Epithelial cell of prostate (primary cell): ENCODE measurements around the gene TBC1D16.
A peak's percentile ranks its signal among the peaks of the same experiment; 100 is the strongest.
"Not testable (repeated sequence)": the region's sequence is repeated elsewhere in the genome, so short reads cannot be mapped to it uniquely, and the experiment has no call there.

Source experiments
- DNase-seq: peaks from one replicate; pipeline ENCODE4 v3.0.0-alpha.2; 2011; ENCODE audit warnings: low read depth, low spot score
- H3K27ac ChIP-seq: fragments of 450-650 bp; 2 replicates; pipeline ENCODE4 v1.5.1; 2017; ENCODE audit warnings: mild to moderate bottlenecking

The TBC1D16 gene

DNA sequence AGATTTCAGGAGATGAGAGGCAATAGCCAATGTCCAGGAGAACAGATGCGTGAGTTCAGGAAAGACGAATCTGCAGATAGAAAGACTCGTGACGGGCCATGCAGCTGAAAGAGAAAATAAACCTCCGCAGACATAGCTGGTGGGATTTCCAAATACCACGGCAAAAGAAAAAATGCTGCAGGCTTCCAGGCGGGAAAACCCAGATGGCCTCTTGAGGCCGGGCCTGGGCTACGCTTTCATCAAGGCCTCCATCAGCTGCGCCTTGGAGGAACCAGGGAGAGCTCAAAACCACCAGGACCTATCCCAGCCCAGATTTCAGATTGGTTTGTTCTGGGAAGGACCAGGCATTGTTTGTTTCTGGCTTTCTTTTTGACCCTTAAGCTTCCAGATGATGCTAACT lies 17.4 kb upstream of the TBC1D16 start:
- H3K27ac ChIP-seq, result no peak overlapping the region
- DNase-seq, result no peak

DNA sequence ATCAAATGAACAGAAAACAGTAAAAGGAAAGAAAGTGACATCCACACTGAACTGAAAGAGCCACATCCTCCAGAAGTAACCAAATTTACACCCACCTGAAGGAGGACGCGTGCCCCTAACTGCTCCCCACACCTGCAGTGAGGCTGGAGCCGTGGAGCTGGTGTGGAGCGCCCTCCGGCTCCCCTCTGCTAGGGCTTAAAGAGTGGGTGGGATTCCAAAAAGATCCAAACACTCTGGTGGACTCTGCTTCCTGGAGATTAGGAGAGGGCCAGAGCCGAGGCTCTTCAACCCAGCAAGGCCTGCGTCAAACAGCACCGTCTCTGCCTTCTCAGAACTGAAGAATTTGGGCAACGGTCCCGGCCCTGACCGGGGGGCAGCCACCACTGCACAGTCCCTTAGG lies 16.0 kb upstream of the TBC1D16 start:
- no peak overlapping the region for H3K27ac ChIP-seq
- no peak for DNase-seq

GRCh38 chr17:80050706-80051105 lies 15.0 kb upstream of the TBC1D16 start:
- H3K27ac ChIP-seq, result no peak overlapping the region

GRCh38 chr17:80049986-80050385 lies 14.3 kb upstream of the TBC1D16 start:
- H3K27ac ChIP-seq, result no peak overlapping the region
- no peak for DNase-seq

More at GRCh38 chr17:80050706-80051105, 15.0 kb upstream of the TBC1D16 start:
- no peak for DNase-seq

- no peak overlapping the region for H3K27ac ChIP-seq
- no peak for DNase-seq
Measured at GRCh38 chr17:80047176-80047575, 11.5 kb upstream of the TBC1D16 start.

DNA sequence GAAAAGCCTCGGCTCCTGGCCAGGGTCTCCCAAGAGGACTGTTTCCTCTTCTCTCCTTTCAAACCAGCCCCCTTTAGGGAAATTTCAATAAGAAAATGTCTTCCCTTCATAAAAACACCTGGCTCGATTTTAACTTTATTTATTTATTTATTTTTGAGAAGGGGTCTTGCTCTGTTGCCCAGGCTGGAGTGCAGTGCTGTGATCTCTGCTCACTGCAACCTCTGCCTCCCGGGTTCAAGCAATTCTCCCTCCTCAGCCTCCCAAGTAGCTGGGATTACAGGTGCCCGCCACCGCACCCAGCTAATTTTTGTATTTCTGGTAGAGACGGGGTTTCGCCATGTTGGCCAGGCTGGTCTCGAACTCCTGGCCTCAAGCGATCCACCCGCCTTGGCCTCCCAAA lies 11.0 kb upstream of the TBC1D16 start:
- not testable (repeated sequence) for DNase-seq, H3K27ac ChIP-seq

DNA sequence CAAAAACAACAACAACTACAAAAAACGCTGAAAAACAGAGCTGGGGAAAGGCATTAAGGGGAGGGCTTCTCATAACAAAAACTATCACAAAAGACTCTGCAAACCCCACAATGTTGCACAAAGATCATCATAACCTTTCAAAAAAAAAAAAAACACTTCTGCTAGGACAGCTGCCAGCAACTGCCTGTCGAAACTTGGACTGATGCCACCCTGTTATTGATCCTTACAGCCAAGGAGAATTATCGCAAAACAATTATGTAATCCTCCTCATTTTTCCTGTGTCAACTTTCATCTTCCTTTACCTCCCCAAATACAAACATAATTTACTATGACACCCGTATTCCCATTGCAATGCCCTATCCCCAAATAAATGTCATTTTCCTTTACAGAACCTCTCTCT lies 10.0 kb upstream of the TBC1D16 start:
- DNase-seq, result no peak
- no peak overlapping the region for H3K27ac ChIP-seq

DNA sequence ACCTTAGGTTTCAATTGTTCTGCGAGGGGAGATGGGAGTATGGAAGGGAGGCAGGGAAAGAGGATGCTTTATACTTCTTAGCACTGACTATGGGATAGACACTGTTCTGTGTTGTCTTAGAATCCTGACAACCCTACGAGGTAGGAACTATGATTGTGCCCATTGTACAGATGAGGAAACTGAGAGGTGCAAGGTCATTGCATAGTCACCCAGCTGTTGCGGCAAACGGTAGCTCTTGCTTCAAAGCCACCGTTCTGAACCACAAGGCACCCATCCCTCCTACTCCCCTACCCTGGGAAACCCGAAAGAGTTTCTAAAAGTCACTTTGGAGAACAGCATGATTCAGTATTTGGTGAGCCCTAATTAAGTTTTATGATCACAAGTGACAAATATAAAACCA lies 8.3 kb upstream of the TBC1D16 start:
- H3K27ac ChIP-seq, result no peak overlapping the region
- no peak for DNase-seq

GRCh38 chr17:80036715-80037477 lies 1.2 kb upstream of the TBC1D16 start:
- no peak overlapping the region for H3K27ac ChIP-seq
- no peak for DNase-seq

GRCh38 chr17:80035937-80036714 lies 454 bp upstream of the TBC1D16 start, which contains the start of gene CCDC40:
CCDC40 (plus strand) TSS chr17:80036642; CDS start chr17:80036663, 21 bp downstream.
- DNase-seq, result no peak
- peak within 1 kb of the TSS; percentile 26 for H3K27ac ChIP-seq

DNA sequence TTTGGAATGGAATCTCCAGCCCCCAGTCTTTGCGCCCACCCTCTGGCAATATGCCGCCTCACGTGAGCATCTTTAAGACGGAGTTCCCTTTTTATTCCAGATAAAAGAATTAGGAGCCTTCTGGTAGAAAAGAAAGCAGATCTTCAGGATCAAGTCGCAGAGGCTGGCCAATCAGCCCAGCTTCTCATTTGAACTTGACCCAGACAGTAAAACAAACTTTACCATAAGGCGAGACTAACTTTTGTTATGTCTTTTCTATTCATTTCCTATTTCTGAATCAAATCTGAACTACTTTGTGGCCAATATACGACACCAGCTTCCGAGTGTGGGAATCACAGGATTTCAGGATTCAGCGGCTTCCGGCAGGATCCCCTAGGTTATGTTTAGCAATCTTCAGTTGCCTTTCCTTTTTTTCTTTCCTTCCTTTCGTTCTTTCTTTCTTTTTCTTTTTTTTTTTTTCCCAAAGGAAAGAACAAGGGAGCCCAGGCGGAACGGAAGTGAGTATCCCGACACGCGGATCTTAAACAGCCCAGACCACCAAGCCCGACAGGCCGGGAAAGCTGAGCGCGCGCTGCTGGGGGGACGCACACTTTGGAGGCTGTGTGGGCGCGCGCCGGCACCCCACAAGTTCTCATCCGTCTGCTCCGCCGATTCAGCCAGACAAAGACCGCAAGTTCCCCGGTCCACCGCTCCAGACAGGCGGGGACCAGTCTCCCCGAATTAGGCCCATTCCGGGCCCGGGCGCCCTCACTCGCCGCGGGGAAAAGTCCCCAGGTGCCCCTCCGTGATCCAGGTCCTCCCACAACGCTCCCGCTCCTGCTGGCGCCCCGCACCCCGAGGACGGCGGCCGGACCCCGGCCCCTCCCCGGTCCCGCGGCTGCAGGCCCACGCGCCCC lies 633 bp downstream of the TBC1D16 start:
- peak overlapping the region; percentile 26 for H3K27ac ChIP-seq
- DNase-seq, result no peak

GRCh38 chr17:80033840-80034239 lies 1.8 kb downstream of the TBC1D16 start:
- no peak for DNase-seq
- no peak overlapping the region for H3K27ac ChIP-seq

DNA sequence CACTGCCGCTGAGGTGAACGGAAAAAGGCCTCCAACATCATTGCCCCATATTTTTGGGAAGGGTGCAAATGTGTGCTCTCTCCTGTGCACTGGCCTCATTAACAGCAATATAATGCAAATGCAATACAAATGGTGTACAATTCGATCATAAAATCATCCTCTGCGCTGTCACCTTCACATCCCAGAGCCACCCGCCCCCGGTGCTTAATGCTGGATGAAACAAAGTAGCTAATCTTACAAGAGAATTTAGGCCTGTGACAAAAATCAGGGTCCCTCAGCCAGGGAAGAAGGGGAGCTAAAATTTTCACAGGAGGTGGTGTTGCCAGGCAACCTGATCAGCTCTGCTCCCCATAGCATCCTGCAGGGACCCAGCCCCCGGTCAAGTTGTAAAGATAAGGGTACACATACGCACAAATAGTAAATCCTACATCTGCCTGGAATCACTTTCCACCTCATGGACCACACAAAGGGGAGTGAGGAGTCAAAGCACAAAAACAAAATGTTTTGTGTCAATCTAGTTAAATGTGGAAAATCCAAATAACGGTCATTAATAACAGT lies 3.0 kb downstream of the TBC1D16 start:
- H3K27ac ChIP-seq, result no peak overlapping the region

DNA sequence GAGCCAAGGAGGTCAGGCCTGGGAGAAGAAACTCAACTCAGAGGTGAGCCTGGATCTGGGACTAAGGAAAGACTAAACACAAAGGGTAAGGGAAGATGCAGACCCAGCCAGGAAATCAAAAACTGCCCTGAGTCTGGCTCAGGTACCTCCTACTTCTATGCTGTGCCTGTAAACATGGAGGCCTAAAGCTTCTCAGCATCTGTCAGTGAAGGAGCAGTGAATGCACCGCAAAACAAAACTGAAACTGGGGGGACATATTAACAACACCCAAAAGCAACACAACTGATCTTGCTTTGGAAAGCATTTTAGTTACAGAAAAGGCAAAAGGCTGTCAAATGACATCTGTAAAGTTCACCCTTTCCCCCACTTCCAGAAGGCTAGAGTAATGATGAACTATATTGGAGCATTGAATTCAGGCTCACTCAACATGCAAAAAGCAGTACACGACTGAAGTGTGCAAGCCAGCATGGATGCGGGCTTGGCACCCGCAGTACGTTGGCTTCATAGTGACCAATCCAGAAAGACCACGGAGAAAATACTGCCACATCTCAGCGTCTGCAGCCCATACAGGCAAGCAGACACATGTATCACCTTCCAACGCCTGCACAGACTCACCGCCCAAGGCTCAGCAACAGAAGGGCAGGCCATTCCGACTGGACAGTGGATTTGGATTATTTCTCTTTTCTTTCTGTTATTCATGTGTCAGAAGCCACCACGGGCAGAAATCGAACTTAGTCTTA lies 3.8 kb downstream of the TBC1D16 start:
- H3K27ac ChIP-seq, result no peak overlapping the region
- DNase-seq, result no peak

More for the DNA sequence above, 3.0 kb downstream of the TBC1D16 start:
- DNase-seq, result no peak

- H3K27ac ChIP-seq, result no peak overlapping the region
- DNase-seq, result peak; percentile 33
Measured at GRCh38 chr17:80030730-80031410, 4.8 kb downstream of the TBC1D16 start.

GRCh38 chr17:80029258-80029974 lies 6.3 kb downstream of the TBC1D16 start:
- no peak overlapping the region for H3K27ac ChIP-seq
- no peak for DNase-seq

GRCh38 chr17:80028030-80028429 lies 7.6 kb downstream of the TBC1D16 start:
- H3K27ac ChIP-seq, result no peak overlapping the region
- no peak for DNase-seq

DNA sequence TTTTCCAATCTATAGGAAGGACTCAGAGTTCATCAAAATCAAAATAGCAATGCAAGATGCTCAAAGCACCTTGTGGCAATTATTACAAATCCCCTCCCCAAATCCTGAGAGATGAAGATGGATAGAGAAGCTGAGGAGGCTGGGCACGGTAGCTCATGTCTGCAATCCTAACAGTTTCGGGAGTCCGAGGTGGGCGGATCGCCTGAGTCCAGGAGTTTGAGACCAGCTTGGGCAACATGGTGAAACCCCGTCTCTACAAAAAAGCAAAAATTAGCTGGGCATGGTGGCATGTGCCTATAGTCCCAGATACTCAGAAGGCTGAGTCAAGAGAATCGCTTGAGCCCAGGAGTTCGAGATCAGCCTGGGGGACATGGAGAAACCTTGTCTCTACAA lies 8.6 kb downstream of the TBC1D16 start:
- H3K27ac ChIP-seq, result no peak overlapping the region
- no peak for DNase-seq
